H1 (cell line): ENCODE results near the gene LYPD6B. TPM values are rescaled to one million over a fixed set of nuclear protein-coding genes. Genes with fewer than 3 reads are reported as not detected.

Experiments used
- CTCF ChIA-PET: fragments of 300-600 bp; sonication (Branson Sonifier 250); formaldehyde crosslinking; loops from one replicate; lab custom pipeline; 2021; ENCODE audit not compliant: partially characterized antibody; lab: Charles Lee
- POLR2A ChIA-PET: fragments of 300-600 bp; sonication (Branson Sonifier 250); formaldehyde crosslinking; loops from one replicate; lab custom pipeline; 2021; ENCODE audit warnings: inconsistent platforms; ENCODE audit not compliant: partially characterized antibody; lab: Charles Lee
- DNase-seq, 2 experiments: peaks; one replicate each; pipeline versions ENCODE4 v3.0.0 to v3.0.0-alpha.2; 2010 to 2022; ENCODE audit warnings: low spot score in 2 of 2, low read depth in 1 of 2, mixed read lengths in 1 of 2
- FAIRE-seq: peaks from 2 replicates; lab custom pipeline; 2011; peaks lifted over from hg19 to GRCh38; lab: Jason Lieb, UNC
- H2AFZ ChIP-seq: 2 replicates; pipeline ENCODE4 v1.8.1; 2012; ENCODE audit warnings: low read length, inconsistent platforms
- H2AK5ac ChIP-seq: 2 replicates; pipeline ENCODE4 v1.6.1; 2013; ENCODE audit warnings: low read depth, low read length
- H2BK120ac ChIP-seq: replicated peaks from 2 replicates; pipeline ENCODE3; 2013; ENCODE audit warnings: low read depth, low read length, inconsistent platforms
- H2BK12ac ChIP-seq: 2 replicates; pipeline ENCODE4 v1.6.1; 2013; ENCODE audit warnings: low read depth, low read length
- H2BK15ac ChIP-seq: 2 replicates; pipeline ENCODE4 v1.6.1; 2013; ENCODE audit warnings: low read length
- H2BK20ac ChIP-seq: 2 replicates; pipeline ENCODE4 v1.6.1; 2013; ENCODE audit warnings: low read length
- H2BK5ac ChIP-seq: 2 replicates; pipeline ENCODE4 v1.6.1; 2013; ENCODE audit warnings: low read depth, low read length
- H3K14ac ChIP-seq: 2 replicates; pipeline ENCODE4 v1.6.1; 2013; ENCODE audit warnings: inconsistent platforms; ENCODE audit not compliant: insufficient read length
- H3K18ac ChIP-seq: 2 replicates; pipeline ENCODE4 v1.6.1; 2013; ENCODE audit warnings: low read length; ENCODE audit errors: extremely low read depth
- H3K23ac ChIP-seq: 2 replicates; pipeline ENCODE4 v1.6.1; 2013; ENCODE audit warnings: inconsistent platforms; ENCODE audit not compliant: insufficient read length
- H3K23me2 ChIP-seq: 2 replicates; pipeline ENCODE4 v1.6.1; 2013; ENCODE audit warnings: low read depth, low read length
- H3K27ac ChIP-seq: 2 replicates; pipeline ENCODE4 v1.6.1; 2011; ENCODE audit warnings: low read depth, low read length, inconsistent platforms
- H3K27me3 ChIP-seq, 4 experiments: replicated peaks in 1 of 4; 1 replicate in 1 of 4; 2 replicates in 3 of 4; pipeline versions ENCODE4 v1.6.1 to v1.8.1; 2011 to 2013; ENCODE audit warnings: low read length in 3 of 4, mild to moderate bottlenecking in 3 of 4, inconsistent platforms in 2 of 4, mixed read lengths in 2 of 4, moderate library complexity in 1 of 4; ENCODE audit not compliant: control insufficient read depth in 3 of 4, insufficient read depth in 3 of 4; ENCODE audit errors: extremely low read depth in 1 of 4
- H3K36me3 ChIP-seq, 4 experiments: 2 replicates each; pipeline versions ENCODE4 v1.6.1 to v1.8.1; 2011 to 2013; ENCODE audit warnings: mild to moderate bottlenecking in 4 of 4, low read length in 3 of 4, moderate library complexity in 2 of 4, control low read depth in 1 of 4, inconsistent platforms in 1 of 4; ENCODE audit not compliant: insufficient read depth in 4 of 4, control insufficient read depth in 2 of 4
- H3K4ac ChIP-seq: replicated peaks from 2 replicates; pipeline ENCODE3; 2013; ENCODE audit warnings: low read length, low read depth, mixed read lengths, inconsistent platforms; ENCODE audit not compliant: insufficient read length
- H3K4me1 ChIP-seq, 4 experiments: replicated peaks in 1 of 4; 1 replicate in 1 of 4; 2 replicates in 3 of 4; pipeline versions ENCODE4 v1.6.1 to v1.8.1; 2011 to 2013; ENCODE audit warnings: low read length in 3 of 4, inconsistent platforms in 2 of 4, mixed read lengths in 1 of 4; ENCODE audit not compliant: insufficient read depth in 4 of 4, control insufficient read depth in 3 of 4
- H3K4me2 ChIP-seq, 2 experiments: 2 replicates each; pipeline versions ENCODE4 v1.6.1 to v1.8.1; 2011 to 2013; ENCODE audit warnings: low read depth in 2 of 2, low read length in 2 of 2, control low read depth in 1 of 2, inconsistent platforms in 1 of 2, mild to moderate bottlenecking in 1 of 2; ENCODE audit not compliant: insufficient read depth in 1 of 2
- H3K4me3 ChIP-seq, 4 experiments: fragments of 200-600, 300-600 bp in 1 of 4; sonication (generic), shearing (Covaris generic), sonication (Bioruptor Twin) in 1 of 4; 2 replicates each; pipeline versions ENCODE4 v1.5.1 to v1.8.1; 2011 to 2016; ENCODE audit warnings: low read length in 4 of 4, low read depth in 3 of 4, control low read depth in 2 of 4, inconsistent platforms in 2 of 4, mild to moderate bottlenecking in 2 of 4, mixed read lengths in 1 of 4, moderate library complexity in 1 of 4; ENCODE audit not compliant: insufficient read depth in 2 of 4; ENCODE audit errors: extremely low read depth in 1 of 4
- H3K56ac ChIP-seq: replicated peaks from 2 replicates; pipeline ENCODE3; 2013; ENCODE audit warnings: low read depth, mild to moderate bottlenecking, mixed read lengths, low read length, inconsistent platforms; ENCODE audit not compliant: insufficient read length
- H3K79me1 ChIP-seq: 2 replicates; pipeline ENCODE4 v1.6.1; 2013; ENCODE audit warnings: low read depth, low read length, control low read depth
- H3K79me2 ChIP-seq, 2 experiments: 2 replicates each; pipeline versions ENCODE4 v1.6.1 to v1.8.1; 2012 to 2013; ENCODE audit warnings: low read length in 2 of 2, mild to moderate bottlenecking in 2 of 2, inconsistent platforms in 1 of 2; ENCODE audit not compliant: insufficient read depth in 2 of 2, control insufficient read depth in 1 of 2
- H3K9ac ChIP-seq, 4 experiments: replicated peaks in 1 of 4; 1 replicate in 1 of 4; 2 replicates in 3 of 4; pipeline versions ENCODE4 v1.6.1 to v1.8.1; 2011 to 2013; ENCODE audit warnings: low read depth in 3 of 4, low read length in 3 of 4, control low read depth in 2 of 4, mild to moderate bottlenecking in 2 of 4, moderate library complexity in 2 of 4, inconsistent platforms in 1 of 4; ENCODE audit errors: extremely low read depth in 1 of 4
- H3K9me3 ChIP-seq, 2 experiments: 2 replicates each; pipeline versions ENCODE4 v1.6.1 to v1.8.1; 2012 to 2013; ENCODE audit warnings: mild to moderate bottlenecking in 2 of 2, moderate library complexity in 2 of 2, control low read depth in 1 of 2, inconsistent platforms in 1 of 2, low read depth in 1 of 2, low read length in 1 of 2, mixed read lengths in 1 of 2; ENCODE audit not compliant: insufficient read depth in 2 of 2
- H4K20me1 ChIP-seq, 2 experiments: replicated peaks in 1 of 2; 2 replicates each; pipeline versions ENCODE3 to v1.8.1; 2011 to 2013; ENCODE audit warnings: inconsistent platforms in 2 of 2, low read length in 2 of 2, mild to moderate bottlenecking in 1 of 2; ENCODE audit not compliant: insufficient read depth in 2 of 2, control insufficient read depth in 1 of 2
- H4K5ac ChIP-seq: 2 replicates; pipeline ENCODE4 v1.6.1; 2013; ENCODE audit warnings: low read length, low read depth, mixed read lengths, inconsistent platforms; ENCODE audit not compliant: insufficient read length
- H4K8ac ChIP-seq: 2 replicates; pipeline ENCODE4 v1.8.0; 2013; ENCODE audit warnings: mild to moderate bottlenecking, moderate library complexity, low read length, inconsistent platforms; ENCODE audit not compliant: insufficient read depth; ENCODE audit errors: extremely low read depth
- H4K91ac ChIP-seq: replicated peaks from 2 replicates; pipeline ENCODE3; 2013; ENCODE audit warnings: low read length, mixed read lengths, inconsistent platforms; ENCODE audit not compliant: insufficient read length
- BCL11A ChIP-seq, 2 experiments: IDR thresholded peaks; one replicate each; pipeline ENCODE4 v1.6.1; 2011; ENCODE audit warnings: low read depth in 2 of 2, low read length in 2 of 2, mild to moderate bottlenecking in 2 of 2
- CHD2 ChIP-seq: IDR thresholded peaks from 2 replicates; pipeline ENCODE4 v1.6.1; 2012; ENCODE audit warnings: low read length, improper control_type of control experiment
- CREB1 ChIP-seq: IDR thresholded peaks from 2 replicates; pipeline ENCODE4 v1.6.1; 2012; ENCODE audit warnings: inconsistent platforms
- EZH2 ChIP-seq: fragments of 200-600 bp; sonication (generic); IDR thresholded peaks from 2 replicates; pipeline ENCODE4 v1.7.1; 2012; ENCODE audit warnings: low read depth, mild to moderate bottlenecking, moderate library complexity, low read length, inconsistent platforms; ENCODE audit not compliant: severe bottlenecking
- HDAC6 ChIP-seq: IDR thresholded peaks from one replicate; pipeline ENCODE4 v1.7.1; 2012; ENCODE audit warnings: low read depth, mild to moderate bottlenecking, inconsistent platforms, low read length, moderate library complexity
- JUN ChIP-seq: IDR thresholded peaks from 2 replicates; pipeline ENCODE4 v1.6.1; 2011; ENCODE audit warnings: low read depth, mild to moderate bottlenecking, improper control_type of control experiment, low read length
- KDM4A ChIP-seq: IDR thresholded peaks from one replicate; pipeline ENCODE4 v1.7.1; 2012; ENCODE audit warnings: low read depth, mild to moderate bottlenecking, moderate library complexity, low read length, inconsistent platforms; ENCODE audit not compliant: severe bottlenecking
- MAFK ChIP-seq: IDR thresholded peaks from 2 replicates; pipeline ENCODE4 v1.6.1; 2012; ENCODE audit warnings: low read depth, mild to moderate bottlenecking, improper control_type of control experiment, low read length
- NRF1 ChIP-seq: IDR thresholded peaks from 2 replicates; pipeline ENCODE4 v1.6.1; 2011; ENCODE audit warnings: mild to moderate bottlenecking, low read depth, low read length, improper control_type of control experiment
- PHF8 ChIP-seq: fragments of 200-600 bp; sonication (generic); conservative IDR thresholded peaks from 2 replicates; pipeline ENCODE4 v1.7.1; 2012; ENCODE audit warnings: low read depth, mild to moderate bottlenecking, inconsistent platforms, low read length, moderate library complexity
- POLR2A ChIP-seq, 2 experiments: IDR thresholded peaks; 1 replicate in 1 of 2; 2 replicates in 1 of 2; pipeline ENCODE4 v1.6.1; 2011; ENCODE audit warnings: low read depth in 2 of 2, low read length in 2 of 2, mild to moderate bottlenecking in 2 of 2; ENCODE audit errors: control extremely low read depth in 1 of 2
- POU5F1 ChIP-seq: IDR thresholded peaks from 2 replicates; pipeline ENCODE4 v1.6.1; 2011; ENCODE audit warnings: low read depth, mild to moderate bottlenecking, low read length, moderate library complexity
- RBBP5 ChIP-seq: IDR thresholded peaks from 2 replicates; pipeline ENCODE4 v1.7.1; 2012; ENCODE audit warnings: low read depth, mild to moderate bottlenecking, inconsistent platforms, low read length, moderate library complexity, borderline replicate concordance
- SP4 ChIP-seq: IDR thresholded peaks from 2 replicates; pipeline ENCODE4 v1.6.1; 2012; ENCODE audit warnings: low read length, inconsistent platforms
- YY1 ChIP-seq: IDR thresholded peaks from 2 replicates; pipeline ENCODE4 v1.6.1; 2011; ENCODE audit warnings: low read depth, mild to moderate bottlenecking, low read length
- WGBS, 2 experiments: shearing (Covaris generic) in 1 of 2; methylation state at CpG; one replicate each; pipeline versions ENCODE4 v1.1.6 to v1.1.7; 2013 to 2015; ENCODE audit warnings: low lambda C conversion rate in 2 of 2, mixed read lengths in 2 of 2, inconsistent platforms in 1 of 2, low coverage in 1 of 2, missing lambda C conversion rate in 1 of 2; ENCODE audit not compliant: insufficient replicate concordance in 2 of 2, insufficient coverage in 1 of 2, insufficient read length in 1 of 2; ENCODE audit errors: extremely low coverage in 1 of 2, missing lambda C conversion rate in 1 of 2; 5-methylcytosine and 5-hydroxymethylcytosine counted together
- polyA plus RNA-seq, 7 experiments: library from polyadenylated mRNA; depleted of rRNA in 3 of 7; stranded (reverse) in 5 of 7; unstranded in 2 of 7; fragments of >200 nt in 5 of 7; fragments of 200-250 nt in 2 of 7; gene quantifications; 1 replicate in 5 of 7; 2 replicates in 1 of 7; 4 replicates in 1 of 7; pipeline versions ENCODE4 v1.2.1 to v1.2.3, GENCODE V29; 2011 to 2013; ENCODE audit warnings: missing spikeins in 2 of 7, mixed read lengths in 2 of 7
- total RNA-seq: library from RNA; stranded (reverse); fragmentation: NEBNext Ultra II Directional; extraction: Animal tissue kit (Norgen Biotek cat#: 25700); gene quantifications from 2 replicates; pipeline ENCODE4 v1.2.1, GENCODE V29; 2021
- TF ChIP-seq, protein P1 (sequence below): IDR thresholded peaks from 2 replicates; pipeline ENCODE4 v1.6.1; 2012; ENCODE audit warnings: inconsistent platforms

Gene LYPD6B
- total and polyA plus RNA-seq, 2 of the 8 experiments (the other 6 are each of a cell fraction or from before 2014, with no cell fraction given): 2.2 to 3.5 TPM

DNA sequence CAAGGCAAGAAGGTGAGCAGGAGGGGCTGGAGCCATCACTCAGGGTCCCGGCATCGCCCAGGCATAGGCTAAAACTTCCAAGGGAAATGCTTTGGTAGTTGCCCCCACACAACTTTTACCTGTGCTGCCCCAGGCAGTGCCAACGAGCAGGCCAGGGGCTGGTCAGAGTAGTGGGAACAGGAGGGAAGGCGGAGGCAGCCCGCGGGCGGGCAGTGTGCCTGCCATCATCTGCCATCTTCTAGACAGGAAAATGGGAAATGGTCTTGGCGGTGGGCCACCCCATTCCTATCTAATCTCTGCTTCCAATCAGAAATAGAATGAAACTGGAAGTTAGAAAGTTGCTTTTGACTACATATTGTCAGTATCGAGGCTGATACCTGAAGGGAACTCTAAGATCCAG lies 26.0 kb upstream of the LYPD6B start:
- H3K9me3 ChIP-seq: no peaks in the 10 kb centered on the region
- H3K4me3 ChIP-seq: no peak overlapping the region
- H4K8ac ChIP-seq: no peak overlapping the region
- H3K4me1 ChIP-seq: peaks cover 0 to 7% (median 1%) of the 10 kb centered on the region in 4 experiments; a peak in 1 of 7 replicates
- no peak overlapping the region for H2AFZ ChIP-seq
- peaks cover 10 to 50% (median 22%) of the 10 kb centered on the region in 4 experiments for H3K36me3 ChIP-seq
- no peaks in the 10 kb centered on the region for H3K27me3 ChIP-seq
- H2BK12ac ChIP-seq: no peak overlapping the region
- ChIA-PET CTCF (interaction anchor here (1.1 to 14.6 kb wide), 2 partner anchors 13 to 19 kb away, joined by 3 to 277 read pairs; partner anchors contain the start of gene LYPD6B), POLR2A (no interaction called here)
- no peak overlapping the region for H3K9ac ChIP-seq
- no peaks in the 10 kb centered on the region for H4K20me1 ChIP-seq
- no peak overlapping the region for H3K14ac ChIP-seq
- no peak overlapping the region for H3K56ac ChIP-seq
- H3K79me2 ChIP-seq: no peaks in the 10 kb centered on the region
- no peak overlapping the region for H3K4ac ChIP-seq
- H3K79me1 ChIP-seq: no peaks in the 10 kb centered on the region; the same call in 1 of the 2 replicates
- H3K23ac ChIP-seq: no peak overlapping the region
- no peak overlapping the region for H4K5ac ChIP-seq
- H2BK5ac ChIP-seq: no peak overlapping the region
- no peak for FAIRE-seq
- no peak overlapping the region for H4K91ac ChIP-seq
- H2BK120ac ChIP-seq: no peak overlapping the region
- H3K4me2 ChIP-seq: no peak overlapping the region
- H2BK20ac ChIP-seq: no peak overlapping the region
- no peak overlapping the region for H2AK5ac ChIP-seq
- H3K27ac ChIP-seq: no peak overlapping the region
- no peak overlapping the region for H2BK15ac ChIP-seq
- H3K18ac ChIP-seq: no peak overlapping the region
- DNase-seq: no peak
- H3K23me2 ChIP-seq: no peaks in the 10 kb centered on the region
- 99% methylated on average over 9 of the region's 9 CpGs; no CpG with 5 or more reads in 1 of the 2 experiments for whole genome bisulfite sequencing, 2 experiments
- TF ChIP-seq CHD2: no peak
- no peak for TF ChIP-seq CREB1
- no peak for TF ChIP-seq JUN
- no peak for TF ChIP-seq MAFK
- TF ChIP-seq PHF8: no peak
- TF ChIP-seq, protein P1, sequence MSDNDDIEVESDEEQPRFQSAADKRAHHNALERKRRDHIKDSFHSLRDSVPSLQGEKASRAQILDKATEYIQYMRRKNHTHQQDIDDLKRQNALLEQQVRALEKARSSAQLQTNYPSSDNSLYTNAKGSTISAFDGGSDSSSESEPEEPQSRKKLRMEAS: no peak
- TF ChIP-seq NRF1: no peak
- no peak for TF ChIP-seq POLR2A (IDR thresholded peaks at IDR 0.05; ENCODE audit: control extremely low read depth in 1 of 2, low read depth in 2 of 2, low read length in 2 of 2)
- TF ChIP-seq BCL11A (IDR thresholded peaks at IDR 0.05; ENCODE audit: low read depth in 2 of 2, low read length in 2 of 2): no peak
- TF ChIP-seq EZH2: no peak
- TF ChIP-seq HDAC6: no peak
- no peak for TF ChIP-seq KDM4A
- no peak for TF ChIP-seq POU5F1
- no peak for TF ChIP-seq YY1
- TF ChIP-seq RBBP5: no peak
- no peak for TF ChIP-seq SP4
